Mucosa of rectum (tissue), 2 donors: Measurements from ENCODE around the gene SRGAP2C.
"Not testable (repeated sequence)": the region's sequence is repeated elsewhere in the genome, so short reads cannot be mapped to it uniquely, and the experiment has no call there.

Experiments
- H3K27ac ChIP-seq, 2 donors: one replicate each; pipeline ENCODE4 v1.7.0; 2013; ENCODE audit warnings: inconsistent platforms in 2 of 2, low read depth in 2 of 2, low read length in 2 of 2
- H3K27me3 ChIP-seq, 2 donors: one replicate each; pipeline ENCODE4 v1.7.0; 2013; ENCODE audit warnings: low read length in 2 of 2; ENCODE audit not compliant: control insufficient read depth in 2 of 2, insufficient read depth in 2 of 2
- H3K36me3 ChIP-seq, 2 donors: one replicate each; pipeline ENCODE4 v1.7.0; 2013; ENCODE audit warnings: low read length in 2 of 2; ENCODE audit not compliant: control insufficient read depth in 2 of 2, insufficient read depth in 2 of 2
- H3K4me1 ChIP-seq, 2 donors: one replicate each; pipeline ENCODE4 v1.7.0; 2013; ENCODE audit warnings: low read length in 2 of 2, mild to moderate bottlenecking in 1 of 2; ENCODE audit not compliant: control insufficient read depth in 2 of 2, insufficient read depth in 2 of 2
- H3K4me3 ChIP-seq, 2 donors: one replicate each; pipeline ENCODE4 v1.7.0; 2013; ENCODE audit warnings: low read length in 2 of 2
- H3K9ac ChIP-seq, 2 donors: one replicate each; pipeline ENCODE4 v1.7.0; 2013; ENCODE audit warnings: low read length in 2 of 2, low read depth in 1 of 2, mild to moderate bottlenecking in 1 of 2
- H3K9me3 ChIP-seq, 2 donors: one replicate each; pipeline ENCODE4 v1.7.0; 2013; ENCODE audit warnings: low read length in 2 of 2; ENCODE audit not compliant: control insufficient read depth in 2 of 2
- donor health status: healthy.
- donor health status: Normal muscosa, but diverticular disease.

The SRGAP2C gene

DNA sequence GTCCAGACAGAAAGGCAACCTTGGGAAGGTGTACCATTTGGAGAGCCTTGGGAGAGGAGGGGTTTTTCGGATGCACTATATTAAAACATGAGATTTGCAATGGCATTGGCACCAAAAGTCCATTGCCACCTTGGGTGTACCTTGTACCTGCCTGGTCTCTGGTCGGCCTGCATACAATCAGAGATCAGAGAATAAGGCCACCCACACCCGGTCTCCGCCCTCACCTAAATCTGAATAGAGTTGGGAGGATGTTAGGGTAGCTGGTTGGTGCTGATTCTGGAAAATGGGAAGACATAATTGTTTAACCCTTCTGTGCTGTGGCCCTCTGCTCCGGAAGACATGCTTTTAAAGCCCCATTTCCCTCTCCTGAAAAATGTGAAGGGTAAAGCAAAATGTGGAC, 3.1 kb downstream of the SRGAP2C start:
- not testable (repeated sequence) for H3K9ac ChIP-seq, H3K4me3 ChIP-seq, H3K27me3 ChIP-seq, H3K27ac ChIP-seq, H3K36me3 ChIP-seq, H3K4me1 ChIP-seq, H3K9me3 ChIP-seq

DNA sequence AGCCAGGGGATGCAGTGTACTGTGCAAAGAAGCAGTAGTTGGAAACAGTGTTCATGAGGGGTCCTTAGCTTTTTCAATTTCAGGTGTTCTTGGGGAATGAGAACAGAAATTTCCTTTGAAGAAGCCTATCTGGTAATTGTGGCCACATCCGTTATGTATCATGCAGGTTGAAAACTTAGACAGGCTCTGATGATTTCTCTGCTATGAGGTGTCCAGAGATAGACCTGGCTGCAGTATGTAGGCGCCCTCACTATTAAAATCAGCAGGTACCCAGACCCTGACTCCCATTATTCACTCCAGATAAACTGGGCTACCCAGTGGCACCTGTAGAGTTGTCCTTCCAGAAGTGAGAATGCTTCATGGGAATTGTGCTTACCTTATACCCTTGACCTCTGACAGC, 7.7 kb downstream of the SRGAP2C start:
- not testable (repeated sequence) for H3K27ac ChIP-seq, H3K27me3 ChIP-seq, H3K36me3 ChIP-seq, H3K9ac ChIP-seq, H3K4me3 ChIP-seq, H3K4me1 ChIP-seq, H3K9me3 ChIP-seq

DNA sequence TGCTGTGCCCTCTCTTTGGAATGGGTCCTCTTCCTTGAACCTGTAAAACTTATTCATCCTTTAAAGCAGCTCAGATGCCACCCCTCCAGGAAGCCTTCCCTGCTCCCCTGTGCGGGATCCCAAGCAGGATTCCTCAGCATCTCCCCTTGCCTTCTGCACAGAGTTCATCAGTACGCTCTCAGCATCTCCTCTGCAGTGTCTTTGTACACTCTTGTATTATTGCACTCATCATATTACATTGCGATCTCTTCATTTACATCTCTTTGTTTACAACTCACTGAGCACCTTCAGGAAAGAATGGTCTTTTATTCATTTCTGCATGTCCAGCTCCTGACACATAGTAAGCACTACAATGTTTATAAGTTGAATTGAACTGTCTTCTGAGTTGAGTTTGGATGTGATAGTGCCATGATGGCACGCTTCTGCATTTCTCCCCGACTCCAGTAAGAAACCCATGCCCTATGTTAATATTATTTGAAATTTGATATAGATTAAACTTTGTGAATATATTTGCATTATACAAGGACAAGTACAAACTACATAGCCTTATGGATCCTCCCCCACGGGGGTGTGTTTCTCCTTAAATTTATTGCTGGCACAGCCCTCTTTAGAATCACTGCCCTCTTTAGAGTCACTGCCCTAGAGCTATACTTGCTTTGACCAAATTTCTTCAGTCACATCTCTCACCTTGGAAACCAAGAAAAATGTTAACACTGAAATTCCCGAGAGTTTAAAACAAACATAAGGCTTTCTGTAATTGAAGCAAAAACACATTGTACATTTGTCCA, 12.5 kb downstream of the SRGAP2C start:
- H3K4me3 ChIP-seq, H3K27me3 ChIP-seq, H3K9me3 ChIP-seq, H3K9ac ChIP-seq, H3K27ac ChIP-seq, H3K4me1 ChIP-seq, H3K36me3 ChIP-seq: not testable (repeated sequence)

DNA sequence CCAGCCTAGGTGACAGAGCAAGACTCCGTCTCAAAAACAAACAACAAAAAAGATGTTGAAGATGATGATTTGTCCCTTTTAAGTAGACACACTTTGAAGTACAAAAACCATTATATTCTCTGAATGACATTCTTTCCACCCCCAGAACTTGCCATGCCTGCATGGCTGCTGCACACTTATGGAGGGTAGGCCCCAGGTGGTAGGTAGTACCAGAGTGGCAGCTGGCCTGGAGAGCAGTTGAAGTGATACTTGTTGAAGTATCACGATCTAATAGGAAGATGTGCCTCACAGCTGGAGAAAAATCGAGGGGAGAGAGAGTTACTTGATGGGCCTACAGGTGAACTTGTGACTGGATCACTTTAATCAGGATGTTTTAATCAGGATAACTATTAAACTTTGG, 15.0 kb downstream of the SRGAP2C start:
- H3K4me3 ChIP-seq, H3K27ac ChIP-seq, H3K4me1 ChIP-seq, H3K9ac ChIP-seq, H3K36me3 ChIP-seq, H3K27me3 ChIP-seq, H3K9me3 ChIP-seq: not testable (repeated sequence)

DNA sequence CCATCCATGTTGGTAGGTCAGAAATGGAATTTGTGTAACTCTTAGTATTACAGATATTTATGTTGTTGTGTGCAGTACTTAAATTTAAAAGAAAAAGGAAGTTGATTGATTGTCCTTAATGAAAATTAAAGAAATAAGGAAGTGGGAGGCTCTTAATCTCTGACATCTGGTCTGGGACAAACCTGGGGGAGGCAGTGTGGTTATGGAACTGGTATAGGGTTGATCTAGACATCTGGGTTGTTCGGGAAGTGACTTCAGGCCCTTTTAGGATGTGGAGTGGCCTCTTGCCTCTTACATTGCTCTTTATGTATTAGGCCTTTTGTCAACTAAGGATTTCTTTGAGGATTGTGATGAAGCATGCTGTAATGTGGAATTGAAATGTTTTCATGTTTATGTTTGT, 15.5 kb downstream of the SRGAP2C start:
- not testable (repeated sequence) for H3K9ac ChIP-seq, H3K27ac ChIP-seq, H3K9me3 ChIP-seq, H3K4me3 ChIP-seq, H3K27me3 ChIP-seq, H3K4me1 ChIP-seq, H3K36me3 ChIP-seq

DNA sequence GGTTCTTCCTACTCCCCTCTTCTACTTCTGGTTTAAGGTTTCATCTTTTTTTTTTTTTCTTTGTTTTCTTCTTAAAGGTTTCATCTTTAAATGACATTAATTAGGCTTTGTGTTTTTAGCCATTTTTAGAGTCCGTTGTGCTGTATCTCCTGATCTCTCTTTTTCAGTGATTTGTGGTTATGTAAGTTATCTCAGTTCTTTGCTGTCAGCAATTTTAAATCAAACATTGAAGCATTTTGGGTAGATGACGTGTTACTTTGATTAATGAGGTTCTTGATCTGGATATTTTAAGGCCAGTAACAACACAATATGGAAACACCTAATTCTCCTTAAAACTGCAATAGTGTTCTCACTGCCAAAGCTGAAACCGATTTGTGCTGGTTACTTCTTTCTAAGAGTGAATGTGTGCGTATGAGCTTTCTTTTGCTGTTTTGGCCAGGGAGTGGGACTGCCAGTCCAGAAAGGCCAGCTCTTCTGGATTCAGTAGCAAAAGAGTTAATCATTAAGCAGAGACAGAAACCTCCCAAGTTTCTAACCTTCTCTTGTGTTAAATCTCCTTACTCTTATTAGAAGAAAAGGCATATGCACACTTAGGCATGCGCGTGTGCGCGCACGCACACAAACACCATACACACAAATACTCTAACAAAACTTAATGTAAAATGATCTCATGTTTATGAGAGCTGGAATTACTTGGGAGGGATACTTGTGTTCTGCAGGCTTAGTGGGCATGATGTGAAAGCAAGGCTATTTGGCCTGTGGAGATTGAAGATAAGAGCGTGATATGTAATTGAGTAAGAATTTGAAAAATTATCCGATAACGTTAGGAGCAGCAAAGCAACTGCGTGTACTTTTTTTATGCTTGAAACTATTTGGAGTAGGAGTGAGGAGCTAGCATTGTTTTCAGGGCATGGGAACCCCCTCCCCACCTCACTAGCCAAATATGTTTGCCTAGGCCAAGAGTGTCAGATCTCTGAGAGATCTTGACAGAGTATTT, 16.5 kb downstream of the SRGAP2C start:
- not testable (repeated sequence) for H3K27ac ChIP-seq, H3K27me3 ChIP-seq, H3K9ac ChIP-seq, H3K4me3 ChIP-seq, H3K4me1 ChIP-seq, H3K9me3 ChIP-seq, H3K36me3 ChIP-seq

DNA sequence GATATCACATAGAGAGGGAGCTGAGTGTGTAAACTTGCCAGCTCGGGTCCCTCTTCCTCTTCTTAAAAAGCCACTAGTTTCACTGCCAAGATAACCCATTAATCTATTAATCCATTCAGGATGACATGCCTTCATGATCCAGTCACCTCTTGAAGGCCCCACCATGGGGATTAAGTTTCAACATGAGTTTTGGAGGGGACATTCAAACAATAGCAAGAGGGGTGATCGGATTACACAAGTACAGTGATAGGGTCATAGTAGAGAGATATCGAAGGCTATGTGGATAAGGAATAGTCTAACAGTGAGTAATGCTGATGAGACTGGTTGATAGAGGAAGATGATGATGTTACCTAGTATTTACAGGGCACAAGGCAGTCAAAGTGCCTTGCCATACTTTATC, 18.2 kb downstream of the SRGAP2C start:
- H3K9ac ChIP-seq, H3K4me1 ChIP-seq: not testable (repeated sequence)

DNA sequence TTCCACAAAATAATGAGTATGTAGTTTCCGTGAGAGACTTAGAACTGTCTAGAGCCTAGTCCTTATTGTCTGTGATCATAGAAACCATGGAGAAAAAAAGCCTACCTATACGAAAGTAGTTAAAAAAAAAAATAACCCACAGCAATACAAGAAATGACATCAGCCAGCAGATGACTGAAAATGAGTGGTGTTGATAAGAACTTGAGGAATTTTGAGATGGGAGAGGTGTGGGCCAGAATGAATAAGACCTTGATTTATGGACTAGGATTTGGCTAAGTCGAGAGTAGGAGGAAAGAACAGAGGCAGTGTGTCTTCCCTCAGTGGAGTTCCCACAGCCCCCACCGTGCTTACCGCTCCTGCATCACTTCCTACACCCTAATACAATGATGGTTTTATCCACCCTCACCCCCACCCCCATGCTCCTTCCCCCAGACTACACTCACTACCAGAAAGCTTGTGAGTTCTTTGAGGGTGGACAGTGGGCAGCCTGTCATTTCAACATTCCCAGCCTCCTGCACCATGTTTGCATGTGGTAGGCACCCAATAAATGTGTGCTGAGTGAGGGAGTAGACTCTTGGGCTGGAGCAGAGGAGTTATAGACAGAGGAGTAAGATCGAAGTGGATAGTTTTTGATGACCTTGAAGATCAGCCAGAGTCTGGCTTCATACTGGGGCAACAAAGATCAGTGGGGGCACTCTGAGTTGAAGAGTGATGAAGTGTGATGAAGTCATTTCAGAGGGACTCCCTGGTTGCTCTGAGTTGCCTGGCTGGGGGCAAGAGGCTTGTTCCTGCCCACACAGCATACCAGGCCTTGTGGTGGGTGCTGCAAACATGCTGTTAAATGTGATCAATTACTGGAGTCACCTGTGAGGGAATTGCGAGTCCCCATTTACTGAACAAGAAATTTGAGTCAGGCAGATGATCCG, 21.3 kb downstream of the SRGAP2C start:
- not testable (repeated sequence) for H3K4me1 ChIP-seq, H3K9me3 ChIP-seq, H3K27me3 ChIP-seq

More for the DNA sequence above, 18.2 kb downstream of the SRGAP2C start:
- not testable (repeated sequence) for H3K36me3 ChIP-seq, H3K4me3 ChIP-seq, H3K27ac ChIP-seq, H3K9me3 ChIP-seq, H3K27me3 ChIP-seq

DNA sequence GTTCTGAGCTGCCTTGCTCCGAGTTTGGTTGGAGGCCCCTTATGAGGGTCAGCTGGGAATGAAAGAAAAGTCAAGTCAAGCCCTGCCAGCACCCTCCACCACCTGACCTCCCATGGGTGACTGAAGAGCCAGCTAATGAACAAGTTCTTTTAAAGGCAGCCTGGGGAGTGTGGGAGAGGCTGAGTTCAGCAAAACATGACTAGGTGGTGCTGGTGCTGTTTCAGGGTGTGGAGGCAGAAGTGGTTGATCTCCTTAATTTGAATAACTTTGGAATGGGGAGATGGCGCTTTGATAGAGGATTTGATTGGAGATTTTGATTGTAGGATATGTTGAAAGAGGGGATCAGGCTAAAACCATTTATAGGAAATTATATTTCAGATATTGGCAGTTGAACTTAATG, 22.6 kb downstream of the SRGAP2C start:
- H3K9ac ChIP-seq, H3K9me3 ChIP-seq, H3K27ac ChIP-seq, H3K36me3 ChIP-seq, H3K4me1 ChIP-seq, H3K27me3 ChIP-seq, H3K4me3 ChIP-seq: not testable (repeated sequence)

More for the DNA sequence above, 21.3 kb downstream of the SRGAP2C start:
- H3K9ac ChIP-seq, H3K36me3 ChIP-seq, H3K27ac ChIP-seq, H3K4me3 ChIP-seq: not testable (repeated sequence)

DNA sequence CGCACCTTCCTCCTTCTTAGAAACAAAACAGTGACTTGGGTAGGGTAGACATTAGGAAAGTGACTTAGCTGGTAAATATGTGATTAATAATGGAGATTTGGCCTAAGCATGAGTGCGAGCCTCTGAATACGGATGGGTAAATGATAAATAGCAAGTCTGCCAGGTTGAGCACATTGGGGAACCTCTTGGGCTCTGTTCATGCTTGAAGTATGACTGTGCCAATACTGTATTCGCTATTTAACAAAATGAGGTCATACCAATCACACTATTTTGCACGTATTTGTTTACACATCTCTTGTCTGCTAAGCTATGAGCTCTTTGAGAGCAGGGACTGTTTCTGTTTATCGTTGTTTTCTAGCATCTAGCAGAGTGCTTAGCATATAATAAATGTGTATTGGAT, 23.6 kb downstream of the SRGAP2C start:
- H3K36me3 ChIP-seq, H3K9ac ChIP-seq, H3K4me1 ChIP-seq, H3K27ac ChIP-seq, H3K9me3 ChIP-seq, H3K27me3 ChIP-seq, H3K4me3 ChIP-seq: not testable (repeated sequence)
